ENCODE data around the gene GLT1D1. TPM values are rescaled to one million over a fixed set of nuclear protein-coding genes. Genes with fewer than 3 reads are reported as not detected.

GLT1D1 gene
- total RNA-seq, 2 experiments from 2014 or later, result 0.19 to 0.22 TPM

DNA sequence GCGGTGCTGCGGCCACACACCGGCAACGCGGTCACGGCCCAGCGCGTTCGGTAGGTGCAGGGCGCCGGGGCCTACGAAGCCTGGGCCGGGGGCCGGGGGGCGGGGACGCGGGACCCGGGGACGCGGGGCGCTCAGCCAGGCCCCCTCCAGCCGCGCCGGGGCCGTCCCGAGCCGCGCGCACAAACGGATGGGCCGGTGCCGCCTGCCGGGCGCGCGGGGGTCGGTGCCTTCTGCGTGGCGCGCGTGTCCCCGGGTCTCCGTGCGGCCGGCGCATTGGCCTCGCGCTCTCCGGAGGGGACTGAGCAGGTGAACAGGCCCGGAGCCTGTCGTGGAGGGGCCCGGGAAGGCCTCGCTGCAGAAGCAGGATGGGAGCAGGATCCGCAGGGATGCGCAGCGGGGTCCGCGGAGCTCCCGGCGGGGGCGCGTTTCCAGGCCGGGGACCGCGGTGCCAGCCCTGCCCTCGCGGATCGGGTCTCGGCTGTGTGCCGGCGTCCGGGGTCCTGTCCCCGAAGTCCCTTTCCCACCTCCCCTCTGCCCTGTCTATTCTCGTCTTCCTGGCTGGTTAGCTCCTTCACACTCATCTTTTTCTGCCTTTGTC is 421 bp downstream of the GLT1D1 start:
- ChIA-PET POLR2A (no interaction called here), CTCF (no interaction called here)
- H3K4me1 ChIP-seq (ENCODE audit: insufficient read depth, low read length), result no peaks in the 10 kb centered on the region
- no peak overlapping the region for H3K4me3 ChIP-seq (ENCODE audit: low read length)
- peaks cover 11 to 26% of the 10 kb centered on the region in 2 experiments for H3K27me3 ChIP-seq (ENCODE audit: control insufficient read depth in 1 of 2, insufficient read depth in 2 of 2, low read length in 2 of 2)
- Mint-ChIP-seq H3K36me3 (ENCODE audit: low read depth) (no peaks in the 10 kb centered on the region), H3K9me3 (no peaks in the 10 kb centered on the region), H3K4me3 (no peak overlapping the region), H3K27ac (no peak overlapping the region), H3K4me1 (ENCODE audit: low read depth) (no peaks in the 10 kb centered on the region), H3K27me3 (peaks cover 47% of the 10 kb centered on the region)
- peaks cover 0 to 8% of the 10 kb centered on the region in 2 experiments for H3K9me3 ChIP-seq (ENCODE audit: control insufficient read depth in 1 of 2, insufficient read depth in 1 of 2, low read length in 2 of 2)
- H3K27ac ChIP-seq (ENCODE audit: low read depth in 1 of 2, low read length in 2 of 2), result no peak overlapping the region
- H3K36me3 ChIP-seq (ENCODE audit: insufficient read depth, low read length), result no peaks in the 10 kb centered on the region
- TF ChIP-seq, protein P1, sequence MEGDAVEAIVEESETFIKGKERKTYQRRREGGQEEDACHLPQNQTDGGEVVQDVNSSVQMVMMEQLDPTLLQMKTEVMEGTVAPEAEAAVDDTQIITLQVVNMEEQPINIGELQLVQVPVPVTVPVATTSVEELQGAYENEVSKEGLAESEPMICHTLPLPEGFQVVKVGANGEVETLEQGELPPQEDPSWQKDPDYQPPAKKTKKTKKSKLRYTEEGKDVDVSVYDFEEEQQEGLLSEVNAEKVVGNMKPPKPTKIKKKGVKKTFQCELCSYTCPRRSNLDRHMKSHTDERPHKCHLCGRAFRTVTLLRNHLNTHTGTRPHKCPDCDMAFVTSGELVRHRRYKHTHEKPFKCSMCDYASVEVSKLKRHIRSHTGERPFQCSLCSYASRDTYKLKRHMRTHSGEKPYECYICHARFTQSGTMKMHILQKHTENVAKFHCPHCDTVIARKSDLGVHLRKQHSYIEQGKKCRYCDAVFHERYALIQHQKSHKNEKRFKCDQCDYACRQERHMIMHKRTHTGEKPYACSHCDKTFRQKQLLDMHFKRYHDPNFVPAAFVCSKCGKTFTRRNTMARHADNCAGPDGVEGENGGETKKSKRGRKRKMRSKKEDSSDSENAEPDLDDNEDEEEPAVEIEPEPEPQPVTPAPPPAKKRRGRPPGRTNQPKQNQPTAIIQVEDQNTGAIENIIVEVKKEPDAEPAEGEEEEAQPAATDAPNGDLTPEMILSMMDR (IDR thresholded peaks at IDR 0.05), result no peak
- DNase-seq (no peak), ATAC-seq (ENCODE audit: poor library complexity) (no peak)
- intact Hi-C loops (cut with DNase I, micrococcal nuclease), result no loop called here

DNA sequence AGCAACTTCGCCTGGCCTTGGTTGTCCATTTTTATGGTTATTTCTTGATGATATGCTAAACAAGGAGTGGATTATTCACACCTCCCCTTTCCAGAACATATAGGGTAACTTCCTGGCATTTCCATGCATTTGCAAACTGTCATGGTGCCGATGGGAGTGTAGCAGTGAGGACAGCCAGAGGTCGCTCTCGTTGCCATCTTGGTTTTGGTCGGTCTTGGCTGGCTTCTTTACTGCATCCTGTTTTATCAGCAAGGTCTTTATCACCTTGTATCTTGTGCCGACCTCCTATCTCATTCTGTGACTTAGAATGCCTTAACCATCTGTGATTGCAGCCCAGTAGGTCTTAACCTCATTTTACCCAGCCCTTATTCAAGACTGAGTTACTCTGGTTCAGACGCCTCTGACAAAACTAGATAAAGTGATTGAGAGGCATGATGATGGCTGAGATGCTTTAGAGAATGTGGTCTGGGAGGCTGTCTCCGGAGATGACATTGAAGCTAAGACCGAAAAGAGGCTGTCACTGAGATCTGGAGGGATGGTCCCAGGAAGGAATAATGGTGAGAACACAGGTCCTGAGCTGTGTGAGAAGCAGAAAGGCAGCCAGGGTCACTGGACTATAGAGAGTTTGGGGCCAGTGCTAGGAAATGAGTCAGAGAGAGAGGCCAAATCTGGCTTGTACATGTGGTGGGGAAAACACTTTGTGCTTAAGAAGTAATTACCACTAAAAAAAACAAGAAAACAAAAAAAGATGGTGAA is 2.9 kb downstream of the GLT1D1 start:
- TF ChIP-seq, protein P1 (IDR thresholded peaks at IDR 0.05), result no peak
- Mint-ChIP-seq H3K9me3 (no peaks in the 10 kb centered on the region), H3K27me3 (peaks cover 31% of the 10 kb centered on the region), H3K4me3 (no peak overlapping the region), H3K4me1 (ENCODE audit: low read depth) (no peaks in the 10 kb centered on the region), H3K27ac (no peak overlapping the region), H3K36me3 (ENCODE audit: low read depth) (no peaks in the 10 kb centered on the region)
- no peak overlapping the region for H3K27ac ChIP-seq (ENCODE audit: low read depth in 1 of 2, low read length in 2 of 2)
- ChIA-PET CTCF (no interaction called here), POLR2A (no interaction called here)
- no peaks in the 10 kb centered on the region for H3K4me1 ChIP-seq (ENCODE audit: insufficient read depth, low read length)
- intact Hi-C loops (cut with DNase I, micrococcal nuclease), result no loop called here
- no peaks in the 10 kb centered on the region for H3K36me3 ChIP-seq (ENCODE audit: insufficient read depth, low read length)
- H3K9me3 ChIP-seq (ENCODE audit: control insufficient read depth in 1 of 2, insufficient read depth in 1 of 2, low read length in 2 of 2), result peaks cover 0 to 8% of the 10 kb centered on the region in 2 experiments
- ATAC-seq (ENCODE audit: poor library complexity) (no peak), DNase-seq (no peak)
- H3K4me3 ChIP-seq (ENCODE audit: low read length), result no peak overlapping the region
- peaks cover 11 to 26% of the 10 kb centered on the region in 2 experiments for H3K27me3 ChIP-seq (ENCODE audit: control insufficient read depth in 1 of 2, insufficient read depth in 2 of 2, low read length in 2 of 2)

DNA sequence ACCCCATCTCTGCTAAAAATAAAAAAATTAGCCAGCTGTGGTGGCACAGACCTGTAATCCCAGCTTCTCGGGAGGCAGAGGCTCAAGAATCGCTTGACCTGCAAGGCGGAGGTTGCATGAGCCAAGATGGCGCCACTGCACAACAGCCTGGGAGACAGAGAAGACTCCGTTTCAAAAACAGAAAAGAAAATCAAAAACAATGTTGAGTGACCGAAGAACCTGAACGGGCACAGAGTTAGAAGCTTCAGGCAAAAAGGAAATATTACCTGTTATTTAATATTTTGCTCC is 3.5 kb downstream of the GLT1D1 start:
- POLR2A ChIA-PET, result no interaction called here
- Mint-ChIP-seq H3K9me3 (no peaks in the 10 kb centered on the region), H3K27me3 (peaks cover 25% of the 10 kb centered on the region), H3K4me1 (ENCODE audit: low read depth) (no peaks in the 10 kb centered on the region), H3K4me3 (no peak overlapping the region), H3K36me3 (ENCODE audit: low read depth) (no peaks in the 10 kb centered on the region), H3K27ac (no peak overlapping the region)
- ATAC-seq (ENCODE audit: poor library complexity) (no peak), DNase-seq (no peak)
- Histone ChIP-seq H3K27me3 (ENCODE audit: control insufficient read depth in 1 of 2, insufficient read depth in 2 of 2, low read length in 2 of 2) (peaks cover 11 to 26% of the 10 kb centered on the region in 2 experiments), H3K36me3 (ENCODE audit: insufficient read depth, low read length) (no peaks in the 10 kb centered on the region), H3K4me3 (ENCODE audit: low read length) (no peak overlapping the region), H3K27ac (ENCODE audit: low read depth in 1 of 2, low read length in 2 of 2) (no peak overlapping the region), H3K9me3 (ENCODE audit: control insufficient read depth in 1 of 2, insufficient read depth in 1 of 2, low read length in 2 of 2) (peaks cover 0 to 8% of the 10 kb centered on the region in 2 experiments), H3K4me1 (ENCODE audit: insufficient read depth, low read length) (no peaks in the 10 kb centered on the region)
- intact Hi-C loops (cut with DNase I, micrococcal nuclease), result no loop called here
- TF ChIP-seq, protein P1 (IDR thresholded peaks at IDR 0.05), result no peak
- CTCF ChIA-PET, result no interaction called here

All from CD4-positive, alpha-beta T cell (primary cell).